ENCODE data around the gene OR9G1. TPM values are rescaled to one million over a fixed set of nuclear protein-coding genes. Genes with fewer than 3 reads are reported as not detected.

Gene OR9G1
- total RNA-seq, 6 experiments from 2014 or later: not detected

Small RNA genes lying within 50 kb of the gene (microRNA-seq; reads per million reads assigned to microRNA genes)
- 0 reads per million in 2 donors for gene MIR6128

Small RNA genes lying within 50 kb of the gene (small RNA-seq; reads per million reads assigned to genes)
- gene AP001803.1 (0 reads per million in 2 experiments), gene AP004245.1 (0 reads per million in 2 experiments), gene MIR6128 (0 reads per million in 2 experiments)

Other genes starting within 250 kb of the OR9G1 start
- not detected for gene OR5M3, start 225.7 kb upstream of the OR9G1 start, total RNA-seq
- not detected for gene OR5M8, start 207.7 kb upstream of the OR9G1 start, total RNA-seq
- not detected for gene OR5M11, start 155.8 kb upstream of the OR9G1 start, total RNA-seq
- gene OR5M10, start 121.4 kb upstream of the OR9G1 start, total RNA-seq: not detected
- gene OR5M1, start 84.2 kb upstream of the OR9G1 start, total RNA-seq: not detected
- gene OR5AP2, start 56.7 kb upstream of the OR9G1 start, total RNA-seq: not detected
- gene OR5AR1, start 35.4 kb upstream of the OR9G1 start, total RNA-seq: not detected
- gene OR9G4, start 49.6 kb downstream of the OR9G1 start, total RNA-seq: not detected

Data from right lobe of liver (tissue), 5 donors.